NT2/D1 (cell line): ENCODE measurements around the gene KCNN2.

ENCODE experiments used
- DNase-seq: peaks from one replicate; pipeline ENCODE4 v3.0.0-alpha.2; 2011; ENCODE audit warnings: low read depth, low spot score
- H3K27me3 ChIP-seq: 2 replicates; pipeline ENCODE4 v1.6.0; 2011; ENCODE audit warnings: mild to moderate bottlenecking; ENCODE audit not compliant: insufficient read length, insufficient read depth
- H3K36me3 ChIP-seq: 2 replicates; pipeline ENCODE4 v1.6.1; 2011; ENCODE audit warnings: mild to moderate bottlenecking, low read length, mixed read lengths; ENCODE audit not compliant: insufficient read depth, insufficient read length
- H3K4me1 ChIP-seq: 2 replicates; pipeline ENCODE4 v1.5.1; 2011; ENCODE audit not compliant: insufficient read depth, insufficient read length
- H3K4me3 ChIP-seq: 2 replicates; pipeline ENCODE4 v1.5.1; 2011; ENCODE audit warnings: low read depth; ENCODE audit not compliant: insufficient read length
- H3K9ac ChIP-seq: 2 replicates; pipeline ENCODE4 v1.6.0; 2011; ENCODE audit warnings: low read depth; ENCODE audit not compliant: insufficient read length
- H3K9me3 ChIP-seq: 2 replicates; pipeline ENCODE4 v1.5.1; 2011; ENCODE audit warnings: mild to moderate bottlenecking, low read length; ENCODE audit not compliant: insufficient read depth
- SUZ12 ChIP-seq: IDR thresholded peaks from 2 replicates; pipeline ENCODE4 v1.6.1; 2011; ENCODE audit not compliant: insufficient read length, insufficient read depth; ENCODE audit errors: extremely low read depth
- YY1 ChIP-seq: IDR thresholded peaks from 2 replicates; pipeline ENCODE4 v1.6.1; 2011; ENCODE audit not compliant: insufficient read length, insufficient read depth
- ZNF274 ChIP-seq: IDR thresholded peaks from 2 replicates; pipeline ENCODE4 v1.6.1; 2011; ENCODE audit warnings: mild to moderate bottlenecking, low read depth, low read length

Gene KCNN2

DNA sequence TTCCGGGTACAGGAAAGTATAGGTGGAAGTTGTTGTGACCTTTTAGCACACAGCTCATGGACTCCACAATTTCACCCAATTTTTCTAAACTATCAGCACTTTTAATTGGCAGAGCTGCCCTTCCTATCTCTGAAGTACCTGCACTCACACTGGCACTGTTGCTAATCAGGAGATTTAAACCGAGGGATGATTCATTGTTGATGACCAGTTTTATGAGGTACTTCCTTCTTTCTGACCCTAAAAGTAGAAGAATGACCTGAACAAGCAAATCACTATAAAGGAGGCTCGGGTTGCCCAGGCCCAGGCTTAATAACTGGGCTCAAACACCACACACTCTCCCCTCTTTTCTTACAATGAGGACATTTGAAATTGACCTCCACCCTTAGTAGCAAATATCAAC is 105.9 kb downstream of the KCNN2 start:
- H3K27me3 ChIP-seq = no peaks in the 10 kb centered on the region
- H3K9ac ChIP-seq = no peak overlapping the region
- no peak for DNase-seq
- H3K36me3 ChIP-seq = no peaks in the 10 kb centered on the region
- H3K4me3 ChIP-seq = no peak overlapping the region
- TF ChIP-seq SUZ12 = no peak
- TF ChIP-seq YY1 = no peak
- TF ChIP-seq ZNF274 = no peak
- H3K4me1 ChIP-seq = no peaks in the 10 kb centered on the region
- no peaks in the 10 kb centered on the region for H3K9me3 ChIP-seq

GRCh38 chr5:114469372-114469771 is 107.5 kb downstream of the KCNN2 start:
- Histone ChIP-seq H3K36me3 (no peaks in the 10 kb centered on the region), H3K4me3 (no peak overlapping the region)
- no peak for DNase-seq

DNA sequence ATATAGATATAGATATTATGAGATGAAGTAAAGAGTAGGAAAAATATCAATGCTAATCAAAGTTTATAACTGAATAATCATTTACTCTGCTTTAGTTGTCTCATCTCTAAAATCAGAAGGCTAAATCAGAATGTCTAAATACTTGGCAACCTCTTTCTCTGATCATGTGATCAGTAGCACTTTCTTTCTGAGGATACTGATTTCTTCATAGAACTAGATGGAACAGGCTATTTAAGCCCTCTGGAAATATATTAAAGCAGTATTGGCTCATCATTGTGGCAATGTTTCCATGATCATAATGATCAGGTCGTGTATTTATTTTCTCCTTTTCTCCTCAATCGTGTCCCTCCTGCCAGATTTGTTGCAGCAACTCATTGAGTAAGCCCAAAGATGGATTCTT is 109.7 kb downstream of the KCNN2 start:
- Histone ChIP-seq H3K4me1 (no peaks in the 10 kb centered on the region), H3K27me3 (no peaks in the 10 kb centered on the region), H3K9ac (no peak overlapping the region), H3K4me3 (no peak overlapping the region), H3K36me3 (no peaks in the 10 kb centered on the region), H3K9me3 (no peaks in the 10 kb centered on the region)
- DNase-seq = no peak
- TF ChIP-seq SUZ12 (no peak), ZNF274 (no peak), YY1 (no peak)

More at GRCh38 chr5:114469372-114469771, 107.5 kb downstream of the KCNN2 start:
- TF ChIP-seq SUZ12 = no peak
- no peak for TF ChIP-seq ZNF274
- no peak for TF ChIP-seq YY1
- Histone ChIP-seq H3K9me3 (no peaks in the 10 kb centered on the region), H3K9ac (no peak overlapping the region), H3K4me1 (no peaks in the 10 kb centered on the region), H3K27me3 (no peaks in the 10 kb centered on the region)

DNA sequence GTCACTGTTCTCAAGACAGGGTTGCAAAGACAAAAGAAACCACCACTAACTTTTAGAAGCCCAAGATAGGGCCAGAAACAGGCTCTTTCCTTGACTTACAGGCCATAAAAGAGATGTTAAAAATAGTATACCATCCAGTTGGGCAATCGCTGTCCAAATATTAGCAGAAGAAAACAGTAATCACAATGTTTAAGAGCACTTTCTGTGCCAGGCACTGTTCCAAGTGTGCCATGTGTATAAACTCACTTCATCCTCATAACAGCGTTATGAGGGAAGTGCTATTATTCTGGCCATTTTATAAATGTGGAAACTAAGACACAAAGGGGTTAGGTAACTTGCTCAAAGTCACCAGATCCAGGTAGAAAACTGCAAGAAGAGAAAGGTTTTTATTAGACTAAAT is 111.7 kb downstream of the KCNN2 start:
- no peaks in the 10 kb centered on the region for H3K9me3 ChIP-seq
- no peaks in the 10 kb centered on the region for H3K36me3 ChIP-seq
- H3K27me3 ChIP-seq = no peaks in the 10 kb centered on the region
- no peak for TF ChIP-seq SUZ12
- TF ChIP-seq ZNF274 = no peak
- no peak for TF ChIP-seq YY1
- no peaks in the 10 kb centered on the region for H3K4me1 ChIP-seq
- no peak overlapping the region for H3K9ac ChIP-seq
- H3K4me3 ChIP-seq = no peak overlapping the region
- no peak for DNase-seq

DNA sequence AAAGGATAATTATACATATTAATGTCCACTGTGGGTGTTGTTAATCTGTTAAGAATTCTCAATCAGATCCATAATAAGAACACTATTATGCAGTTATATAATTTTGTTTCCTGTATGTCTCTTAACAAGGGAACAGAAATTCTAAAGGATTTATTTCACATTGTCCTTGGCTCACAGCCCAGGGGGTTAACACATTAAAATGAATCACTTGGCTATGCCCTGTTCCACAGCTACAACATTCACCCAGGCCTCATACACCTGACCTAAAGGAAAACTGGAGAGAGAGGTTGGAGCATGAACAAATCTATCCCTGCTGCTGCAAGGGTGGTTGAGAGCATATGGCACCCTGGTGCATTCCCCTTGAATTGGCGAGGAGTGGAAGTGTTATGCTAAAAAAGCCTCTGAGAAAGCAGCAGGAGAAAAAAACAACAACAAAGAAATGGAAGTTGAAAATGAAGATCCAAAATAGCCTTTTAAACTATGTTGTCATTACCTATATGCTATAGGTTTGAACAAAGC is 116.0 kb downstream of the KCNN2 start:
- Histone ChIP-seq H3K27me3 (no peaks in the 10 kb centered on the region), H3K36me3 (no peaks in the 10 kb centered on the region), H3K4me3 (no peak overlapping the region), H3K9ac (no peak overlapping the region), H3K4me1 (no peaks in the 10 kb centered on the region), H3K9me3 (no peaks in the 10 kb centered on the region)
- TF ChIP-seq YY1 = no peak
- no peak for TF ChIP-seq SUZ12
- TF ChIP-seq ZNF274 = no peak
- DNase-seq = no peak

GRCh38 chr5:114500756-114501155 is 138.9 kb downstream of the KCNN2 start:
- DNase-seq = no peak
- no peaks in the 10 kb centered on the region for H3K36me3 ChIP-seq
- no peak overlapping the region for H3K9ac ChIP-seq
- no peaks in the 10 kb centered on the region for H3K27me3 ChIP-seq
- no peaks in the 10 kb centered on the region for H3K9me3 ChIP-seq
- TF ChIP-seq ZNF274 (no peak), YY1 (no peak), SUZ12 (no peak)
- H3K4me1 ChIP-seq = no peaks in the 10 kb centered on the region
- no peak overlapping the region for H3K4me3 ChIP-seq

DNA sequence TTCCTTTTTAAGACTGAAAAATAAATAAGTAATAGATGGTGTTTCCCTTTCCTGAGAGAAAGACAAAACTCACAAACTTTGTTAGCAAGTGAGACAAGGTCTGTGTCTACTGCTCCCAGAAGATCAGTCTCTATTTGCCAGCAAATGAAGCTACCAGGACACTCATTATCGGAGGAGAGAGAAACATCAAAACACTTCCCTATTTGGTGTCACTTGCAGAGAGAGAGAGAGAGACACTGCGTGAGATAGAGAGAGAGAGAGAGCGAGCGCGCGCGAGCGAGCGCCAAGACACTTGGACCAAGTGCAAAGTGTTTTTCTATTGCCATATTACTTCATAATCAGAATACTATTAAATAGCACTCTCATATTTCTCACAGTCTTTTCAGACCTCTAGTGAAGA is 142.7 kb downstream of the KCNN2 start:
- no peaks in the 10 kb centered on the region for H3K36me3 ChIP-seq
- H3K9me3 ChIP-seq = no peaks in the 10 kb centered on the region
- DNase-seq = no peak
- no peak for TF ChIP-seq ZNF274
- no peak for TF ChIP-seq SUZ12
- TF ChIP-seq YY1 = no peak
- H3K27me3 ChIP-seq = no peaks in the 10 kb centered on the region
- no peaks in the 10 kb centered on the region for H3K4me1 ChIP-seq
- no peak overlapping the region for H3K9ac ChIP-seq
- H3K4me3 ChIP-seq = no peak overlapping the region
